K562 (cell line): Measurements from ENCODE around the gene TP53BP1. TPM values are rescaled to one million over a fixed set of nuclear protein-coding genes. Genes with fewer than 3 reads are reported as not detected.

ENCODE experiments used
- ASH1L ChIP-seq: fragments of 450-650 bp; IDR thresholded peaks from 2 replicates; pipeline ENCODE4 v1.6.1; 2018; ENCODE audit warnings: borderline replicate concordance, mild to moderate bottlenecking, low read depth; ENCODE audit not compliant: partially characterized antibody
- BHLHE40 ChIP-seq: IDR thresholded peaks from 2 replicates; pipeline ENCODE4 v1.6.1; 2011; ENCODE audit warnings: low read length, improper control_type of control experiment
- ELF1 ChIP-seq: fragments of 200-800 bp; sonication (Bioruptor generic); IDR thresholded peaks from 2 replicates; pipeline ENCODE4 v1.6.1; 2016; ENCODE audit warnings: missing genetic modification characterization, missing compliant biosample characterization
- GATAD2B ChIP-seq: fragments of 450-650 bp; IDR thresholded peaks from 2 replicates; pipeline ENCODE4 v1.6.1; 2017; ENCODE audit warnings: mild to moderate bottlenecking, borderline replicate concordance
- GTF2B ChIP-seq: IDR thresholded peaks from 2 replicates; pipeline ENCODE4 v1.6.1; 2011; ENCODE audit not compliant: insufficient read length; ENCODE audit errors: extremely low read depth
- GTF2E2 ChIP-seq: fragments of 200-800 bp; sonication (Bioruptor generic); IDR thresholded peaks from 2 replicates; pipeline ENCODE4 v1.6.1; 2016; ENCODE audit warnings: missing genetic modification characterization, missing compliant biosample characterization
- MED1 ChIP-seq: sonication (generic); formaldehyde crosslinking; IDR thresholded peaks from 2 replicates; pipeline ENCODE4 v1.8.1; 2023; ENCODE audit warnings: missing genetic modification reagents, borderline replicate concordance
- NCOA1 ChIP-seq: fragments of 450-650 bp; IDR thresholded peaks from 2 replicates; pipeline ENCODE4 v1.6.1; 2016; ENCODE audit warnings: low read depth
- NFRKB ChIP-seq: fragments of 450-650 bp; IDR thresholded peaks from 2 replicates; pipeline ENCODE4 v1.6.1; 2016; ENCODE audit warnings: low read depth
- NUFIP1 ChIP-seq: fragments of 450-650 bp; IDR thresholded peaks from 2 replicates; pipeline ENCODE4 v1.6.1; 2018; ENCODE audit not compliant: partially characterized antibody
- PTTG1 ChIP-seq: fragments of 450-650 bp; IDR thresholded peaks from 2 replicates; pipeline ENCODE4 v1.6.1; 2016; ENCODE audit warnings: low read depth, mild to moderate bottlenecking, missing genetic modification characterization, missing compliant biosample characterization
- RB1 ChIP-seq: fragments of 450-650 bp; IDR thresholded peaks from 2 replicates; pipeline ENCODE4 v1.6.1; 2017; ENCODE audit warnings: low read depth, mild to moderate bottlenecking
- ZFX ChIP-seq: sonication (generic); formaldehyde crosslinking; IDR thresholded peaks from 2 replicates; pipeline ENCODE4 v1.8.0; 2022; ENCODE audit warnings: mild to moderate bottlenecking, missing genetic modification reagents, moderate library complexity
- ZNF146 ChIP-seq: IDR thresholded peaks from one replicate; pipeline ENCODE4 v1.6.1; 2018; ENCODE audit warnings: missing compliant biosample characterization; ENCODE audit not compliant: unreplicated experiment
- ZNF79 ChIP-seq: fragments of 250-450 bp; sonication (Bioruptor Pico); IDR thresholded peaks from 2 replicates; pipeline ENCODE4 v1.4.0; 2020; ENCODE audit warnings: low read depth, mild to moderate bottlenecking, moderate library complexity
- polyA plus RNA-seq, 8 experiments: library from polyadenylated mRNA; depleted of rRNA in 4 of 8; stranded (reverse) in 5 of 8; unstranded in 3 of 8; fragments of >200 nt; fragmentation: Nextera tagmentation in 2 of 8; fragmentation: Illumina TruSeq in 1 of 8; extraction: Ambion mirVana in 2 of 8; extraction: Trizol in 1 of 8; gene quantifications; 2 replicates each; pipeline versions ENCODE4 v1.2.1 to v1.2.3, GENCODE V29; 2011 to 2014; ENCODE audit warnings: inconsistent platforms in 1 of 8, missing spikeins in 1 of 8
- total RNA-seq, 7 experiments: library from RNA; depleted of rRNA in 6 of 7; stranded (reverse); fragments of >200 nt in 6 of 7; fragmentation: Illumina TruSeq in 2 of 7; extraction: Trizol in 2 of 7; gene quantifications; 2 replicates each; pipeline versions ENCODE4 v1.2.1 to v1.2.3, GENCODE V29; 2011 to 2021; ENCODE audit warnings: low replicate concordance in 1 of 7
- TF ChIP-seq, protein P1 (sequence below): sonication (generic); formaldehyde crosslinking; IDR thresholded peaks from 2 replicates; pipeline ENCODE4 v1.9.0; 2022; ENCODE audit warnings: mild to moderate bottlenecking, missing genetic modification reagents
- TF ChIP-seq, protein P2 (sequence below): sonication (generic); formaldehyde crosslinking; IDR thresholded peaks from 2 replicates; pipeline ENCODE4 v1.9.0; 2022; ENCODE audit warnings: mild to moderate bottlenecking, missing genetic modification reagents
- TF ChIP-seq, protein P3 (sequence below): fragments of 250-450 bp; sonication (Bioruptor Pico); IDR thresholded peaks from 2 replicates; pipeline ENCODE4 v1.9.0; 2021; ENCODE audit warnings: mild to moderate bottlenecking, inconsistent platforms
- TF ChIP-seq, protein P4 (sequence below), 2 experiments: fragments of 450-650 bp; IDR thresholded peaks; 2 replicates each; pipeline ENCODE4 v1.6.1; 2018; ENCODE audit warnings: mild to moderate bottlenecking in 2 of 2, low read depth in 1 of 2; ENCODE audit not compliant: partially characterized antibody in 2 of 2

Gene TP53BP1
- total and polyA plus RNA-seq, 9 of the 15 experiments (the other 6 are each of a cell fraction or from before 2014, with no cell fraction given), result 5.7 to 63.3 (median 30.9) TPM

- TF ChIP-seq, protein P1, sequence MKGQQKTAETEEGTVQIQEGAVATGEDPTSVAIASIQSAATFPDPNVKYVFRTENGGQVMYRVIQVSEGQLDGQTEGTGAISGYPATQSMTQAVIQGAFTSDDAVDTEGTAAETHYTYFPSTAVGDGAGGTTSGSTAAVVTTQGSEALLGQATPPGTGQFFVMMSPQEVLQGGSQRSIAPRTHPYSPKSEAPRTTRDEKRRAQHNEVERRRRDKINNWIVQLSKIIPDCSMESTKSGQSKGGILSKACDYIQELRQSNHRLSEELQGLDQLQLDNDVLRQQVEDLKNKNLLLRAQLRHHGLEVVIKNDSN, result no peak
- TF ChIP-seq, protein P2, sequence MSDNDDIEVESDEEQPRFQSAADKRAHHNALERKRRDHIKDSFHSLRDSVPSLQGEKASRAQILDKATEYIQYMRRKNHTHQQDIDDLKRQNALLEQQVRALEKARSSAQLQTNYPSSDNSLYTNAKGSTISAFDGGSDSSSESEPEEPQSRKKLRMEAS (CRISPR knock-in tag), result peak; percentile 20; the same call in 1 of the 2 replicates
- TF ChIP-seq GTF2E2 (tag) (no peak), NCOA1 (no peak), ZFX (CRISPR knock-in tag) (peak; percentile 57), NUFIP1 (no peak), MED1 (no peak), ZNF146 (CRISPR knock-in tag) (no peak), PTTG1 (tag) (no peak), ZNF79 (no peak), RB1 (peak; percentile 62; the same call in 1 of the 2 replicates), NFRKB (peak; percentile 77; the same call in 1 of the 2 replicates), ELF1 (tag) (peak; percentile 28; the same call in 1 of the 2 replicates), BHLHE40 (no peak), ASH1L (peak; percentile 89), GATAD2B (no peak), GTF2B (no peak)
- TF ChIP-seq, protein P3, sequence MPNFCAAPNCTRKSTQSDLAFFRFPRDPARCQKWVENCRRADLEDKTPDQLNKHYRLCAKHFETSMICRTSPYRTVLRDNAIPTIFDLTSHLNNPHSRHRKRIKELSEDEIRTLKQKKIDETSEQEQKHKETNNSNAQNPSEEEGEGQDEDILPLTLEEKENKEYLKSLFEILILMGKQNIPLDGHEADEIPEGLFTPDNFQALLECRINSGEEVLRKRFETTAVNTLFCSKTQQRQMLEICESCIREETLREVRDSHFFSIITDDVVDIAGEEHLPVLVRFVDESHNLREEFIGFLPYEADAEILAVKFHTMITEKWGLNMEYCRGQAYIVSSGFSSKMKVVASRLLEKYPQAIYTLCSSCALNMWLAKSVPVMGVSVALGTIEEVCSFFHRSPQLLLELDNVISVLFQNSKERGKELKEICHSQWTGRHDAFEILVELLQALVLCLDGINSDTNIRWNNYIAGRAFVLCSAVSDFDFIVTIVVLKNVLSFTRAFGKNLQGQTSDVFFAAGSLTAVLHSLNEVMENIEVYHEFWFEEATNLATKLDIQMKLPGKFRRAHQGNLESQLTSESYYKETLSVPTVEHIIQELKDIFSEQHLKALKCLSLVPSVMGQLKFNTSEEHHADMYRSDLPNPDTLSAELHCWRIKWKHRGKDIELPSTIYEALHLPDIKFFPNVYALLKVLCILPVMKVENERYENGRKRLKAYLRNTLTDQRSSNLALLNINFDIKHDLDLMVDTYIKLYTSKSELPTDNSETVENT, result no peak
- TF ChIP-seq, protein P4, sequence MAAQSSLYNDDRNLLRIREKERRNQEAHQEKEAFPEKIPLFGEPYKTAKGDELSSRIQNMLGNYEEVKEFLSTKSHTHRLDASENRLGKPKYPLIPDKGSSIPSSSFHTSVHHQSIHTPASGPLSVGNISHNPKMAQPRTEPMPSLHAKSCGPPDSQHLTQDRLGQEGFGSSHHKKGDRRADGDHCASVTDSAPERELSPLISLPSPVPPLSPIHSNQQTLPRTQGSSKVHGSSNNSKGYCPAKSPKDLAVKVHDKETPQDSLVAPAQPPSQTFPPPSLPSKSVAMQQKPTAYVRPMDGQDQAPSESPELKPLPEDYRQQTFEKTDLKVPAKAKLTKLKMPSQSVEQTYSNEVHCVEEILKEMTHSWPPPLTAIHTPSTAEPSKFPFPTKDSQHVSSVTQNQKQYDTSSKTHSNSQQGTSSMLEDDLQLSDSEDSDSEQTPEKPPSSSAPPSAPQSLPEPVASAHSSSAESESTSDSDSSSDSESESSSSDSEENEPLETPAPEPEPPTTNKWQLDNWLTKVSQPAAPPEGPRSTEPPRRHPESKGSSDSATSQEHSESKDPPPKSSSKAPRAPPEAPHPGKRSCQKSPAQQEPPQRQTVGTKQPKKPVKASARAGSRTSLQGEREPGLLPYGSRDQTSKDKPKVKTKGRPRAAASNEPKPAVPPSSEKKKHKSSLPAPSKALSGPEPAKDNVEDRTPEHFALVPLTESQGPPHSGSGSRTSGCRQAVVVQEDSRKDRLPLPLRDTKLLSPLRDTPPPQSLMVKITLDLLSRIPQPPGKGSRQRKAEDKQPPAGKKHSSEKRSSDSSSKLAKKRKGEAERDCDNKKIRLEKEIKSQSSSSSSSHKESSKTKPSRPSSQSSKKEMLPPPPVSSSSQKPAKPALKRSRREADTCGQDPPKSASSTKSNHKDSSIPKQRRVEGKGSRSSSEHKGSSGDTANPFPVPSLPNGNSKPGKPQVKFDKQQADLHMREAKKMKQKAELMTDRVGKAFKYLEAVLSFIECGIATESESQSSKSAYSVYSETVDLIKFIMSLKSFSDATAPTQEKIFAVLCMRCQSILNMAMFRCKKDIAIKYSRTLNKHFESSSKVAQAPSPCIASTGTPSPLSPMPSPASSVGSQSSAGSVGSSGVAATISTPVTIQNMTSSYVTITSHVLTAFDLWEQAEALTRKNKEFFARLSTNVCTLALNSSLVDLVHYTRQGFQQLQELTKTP (IDR thresholded peaks at IDR 0.05; ENCODE audit: low read depth in 1 of 2, partially characterized antibody in 2 of 2), result peak in 1 of 2 experiments; percentile 47
These were observed at the start of gene TP53BP1 (continued) for GRCh38 chr15:43492673-43493601.
